Adrenal gland (tissue), 12 donors: ENCODE data around the gene IL9. TPM values are rescaled to one million over a fixed set of nuclear protein-coding genes. Genes with fewer than 3 reads are reported as not detected.

Experiments
- DNase-seq, 7 donors: peaks; one replicate each; pipeline ENCODE4 v3.0.0-alpha.2; 2019 to 2020
- H3K27ac ChIP-seq, 5 donors: fragments of 200-600 bp; sonication (generic) in 4 of 5; 1 replicate in 3 of 5; 2 replicates in 2 of 5; pipeline versions ENCODE4 v1.5.1 to v1.8.0; 2016 to 2020; ENCODE audit warnings: mild to moderate bottlenecking in 1 of 5
- H3K27me3 ChIP-seq: fragments of 200-600 bp; 2 replicates; pipeline ENCODE4 v1.8.0; 2021
- H3K36me3 ChIP-seq, 2 donors: fragments of 200-600 bp; replicated peaks in 1 of 2; 1 replicate in 1 of 2; 2 replicates in 1 of 2; pipeline versions ENCODE4 v1.5.1 to v1.8.0; 2018 to 2022
- H3K4me1 ChIP-seq, 2 donors: fragments of 200-600 bp; replicated peaks in 1 of 2; 1 replicate in 1 of 2; 2 replicates in 1 of 2; pipeline versions ENCODE4 v1.5.1 to v1.8.0; 2018 to 2021
- H3K4me3 ChIP-seq, 4 donors: fragments of 200-600 bp; sonication (generic) in 3 of 4; one replicate each; pipeline ENCODE4 v1.5.1; 2016 to 2018
- H3K9me3 ChIP-seq, 3 donors: fragments of 200-600 bp; sonication (generic) in 1 of 3; replicated peaks in 1 of 3; 1 replicate in 2 of 3; 2 replicates in 1 of 3; pipeline versions ENCODE4 v1.5.1 to v1.8.0; 2016 to 2021
- CTCF ChIP-seq, 6 experiments: fragments of 450-650 bp in 4 of 6; fragments of 200-600 bp in 2 of 6; sonication (generic) in 1 of 6; IDR thresholded peaks; 1 replicate in 5 of 6; 2 replicates in 1 of 6; pipeline versions ENCODE4 v1.5.1 to v1.8.0; 2016 to 2021; ENCODE audit warnings: antibody characterized with exemption in 6 of 6, mild to moderate bottlenecking in 2 of 6, moderate library complexity in 1 of 6
- POLR2A ChIP-seq, 2 donors: fragments of 450-650 bp; IDR thresholded peaks; one replicate each; pipeline ENCODE4 v1.6.1; 2017; ENCODE audit warnings: antibody characterized with exemption in 2 of 2, mild to moderate bottlenecking in 2 of 2, moderate library complexity in 1 of 2
- WGBS, 4 donors: extraction: QIAGEN DNeasy Blood & Tissue Kit in 2 of 4; methylation state at CpG; one replicate each; pipeline versions ENCODE4 v1.1.5 to v1.1.7; 2013 to 2017; 5-methylcytosine and 5-hydroxymethylcytosine counted together
- intact Hi-C, 2 donors: fragments of 100-400 bp; cut with DNase I; formaldehyde crosslinking; loops; one replicate each; pipeline versions ENCODE4 v1.14.1 to v1.15.0; 2022 to 2023
- polyA plus RNA-seq, 3 donors: library from polyadenylated mRNA; stranded (reverse); fragments of 200-250 nt in 2 of 3; fragments of 350-450 nt in 1 of 3; fragmentation: Illumina TruSeq in 1 of 3; extraction: RNeasy Lipid Tissue Mini Kit (QIAGEN cat#74804) in 1 of 3; gene quantifications; one replicate each; pipeline ENCODE4 v1.2.3, GENCODE V29; 2013 to 2014
- total RNA-seq, 9 donors: library from RNA; depleted of rRNA in 4 of 9; stranded (reverse); fragments of >200 nt in 4 of 9; fragments of 120-200 nt in 1 of 9; fragmentation: NEBNext Ultra II Directional in 1 of 9; extraction: Animal tissue kit (Norgen Biotek cat#: 25700) in 1 of 9; gene quantifications; one replicate each; pipeline versions ENCODE4 v1.1.0 to v1.2.4, GENCODE V29; 2013 to 2023
- donor health status: healthy with polysubstance abuse.
- donor health status: Bipolar disorder and iron deficiency.
- donor health status: DM: yes; HTN: yes; CAD: no.
- donor health status: DM: no; HTN: no; CAD: no.
- donor health status: DM: no; HTN: no; CAD: no.
- donor health status: DM: yes; HTN: yes; CAD: no.

The IL9 gene
- total and polyA plus RNA-seq, 12 donors: not detected

GRCh38 chr5:135877570-135878155 lies 18.0 kb downstream of the IL9 start:
- WGBS, 4 donors: 66 to 69% (median 68%) methylated on average over 6 of the region's 6 CpGs
- no peak for DNase-seq
- TF ChIP-seq CTCF (IDR thresholded peaks at IDR 0.05) (no peak), POLR2A (IDR thresholded peaks at IDR 0.05) (no peak)

GRCh38 chr5:135876146-135876545 lies 19.5 kb downstream of the IL9 start:
- H3K36me3 ChIP-seq: no peaks in the 10 kb centered on the region
- H3K9me3 ChIP-seq: no peaks in the 10 kb centered on the region
- no peaks in the 10 kb centered on the region for H3K27me3 ChIP-seq
- no peak for DNase-seq
- no peak overlapping the region for H3K4me3 ChIP-seq
- no peaks in the 10 kb centered on the region for H3K4me1 ChIP-seq
- TF ChIP-seq CTCF (IDR thresholded peaks at IDR 0.05) (no peak), POLR2A (IDR thresholded peaks at IDR 0.05) (no peak)
- intact Hi-C loops: no loop called here
- 39 to 50% (median 44%) methylated on average over 5 of the region's 5 CpGs for WGBS, 4 donors
- no peak overlapping the region for H3K27ac ChIP-seq

More at GRCh38 chr5:135877570-135878155, 18.0 kb downstream of the IL9 start:
- Histone ChIP-seq H3K4me1 (no peaks in the 10 kb centered on the region), H3K27me3 (no peaks in the 10 kb centered on the region), H3K9me3 (no peaks in the 10 kb centered on the region), H3K27ac (no peak overlapping the region), H3K4me3 (no peak overlapping the region), H3K36me3 (no peaks in the 10 kb centered on the region)
- intact Hi-C loops: no loop called here

GRCh38 chr5:135875567-135875966 lies 20.1 kb downstream of the IL9 start:
- DNase-seq: no peak
- TF ChIP-seq POLR2A (IDR thresholded peaks at IDR 0.05) (no peak), CTCF (IDR thresholded peaks at IDR 0.05) (no peak)
- intact Hi-C loops: no loop called here
- 83 to 95% (median 86%) methylated on average over 3 of the region's 3 CpGs for WGBS, 4 donors
- no peaks in the 10 kb centered on the region for H3K4me1 ChIP-seq
- no peak overlapping the region for H3K4me3 ChIP-seq
- H3K27ac ChIP-seq: no peak overlapping the region
- no peaks in the 10 kb centered on the region for H3K27me3 ChIP-seq
- no peaks in the 10 kb centered on the region for H3K9me3 ChIP-seq
- H3K36me3 ChIP-seq: no peaks in the 10 kb centered on the region

- intact Hi-C loops: no loop called here
- no peaks in the 10 kb centered on the region for H3K9me3 ChIP-seq
- H3K4me3 ChIP-seq: no peak overlapping the region
- TF ChIP-seq CTCF (IDR thresholded peaks at IDR 0.05) (no peak), POLR2A (IDR thresholded peaks at IDR 0.05) (no peak)
- H3K27me3 ChIP-seq: no peaks in the 10 kb centered on the region
- 66 to 80% (median 75%) methylated on average over 3 of the region's 3 CpGs for WGBS, 4 donors
- H3K27ac ChIP-seq: no peak overlapping the region
- H3K4me1 ChIP-seq: no peaks in the 10 kb centered on the region
- H3K36me3 ChIP-seq: no peaks in the 10 kb centered on the region
- no peak for DNase-seq
Measured at GRCh38 chr5:135874461-135874860, 21.2 kb downstream of the IL9 start.
